ENCODE measurements around the gene GAST. TPM values are rescaled to one million over a fixed set of nuclear protein-coding genes. Genes with fewer than 3 reads are reported as not detected.

GAST gene
- total RNA-seq, 3 donors from 2014 or later = not detected

DNA sequence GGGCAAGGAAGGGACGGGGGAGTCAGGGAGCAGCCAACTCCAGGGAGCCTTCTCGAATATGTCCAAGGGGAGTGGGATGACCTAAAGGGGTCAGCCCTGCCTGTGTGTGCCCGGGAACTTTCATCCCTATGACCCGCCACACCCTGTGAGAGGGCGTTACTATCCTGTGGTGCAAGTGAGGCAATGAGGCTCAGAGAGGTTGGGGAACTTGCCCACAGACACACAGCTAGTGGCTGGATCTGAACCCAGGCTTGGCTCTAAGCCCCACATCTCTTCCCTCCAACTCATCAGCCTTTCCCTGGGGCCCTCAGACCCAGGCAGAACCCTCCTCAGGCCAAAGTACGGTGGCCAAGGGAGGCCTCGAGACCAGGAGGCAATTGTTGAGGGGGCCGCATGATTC lies 51.2 kb downstream of the GAST start:
- DNase-seq = no peak
- no peak for ATAC-seq
- H3K27me3 Mint-ChIP-seq (ENCODE audit: low read depth) = no peaks in the 10 kb centered on the region
- no peaks in the 10 kb centered on the region for H3K36me3 Mint-ChIP-seq (ENCODE audit: insufficient read depth)
- H3K4me1 Mint-ChIP-seq (ENCODE audit: low read depth) = no peaks in the 10 kb centered on the region
- H3K4me3 Mint-ChIP-seq = no peak overlapping the region
- H3K9me3 Mint-ChIP-seq = no peaks in the 10 kb centered on the region

Other genes with a start within 250 kb of the GAST start
- not detected for gene KRT32, start 244.9 kb upstream of the GAST start, total RNA-seq
- not detected for gene KRT35, start 231.2 kb upstream of the GAST start, total RNA-seq
- gene KRT36, start 222.4 kb upstream of the GAST start, total RNA-seq = not detected
- not detected for gene KRT13, start 206.7 kb upstream of the GAST start, total RNA-seq
- gene KRT15, start 193.4 kb upstream of the GAST start, total RNA-seq = not detected
- 1 to 10 TPM; 1.1 to 2.0 (median 1.8) TPM for gene KRT19, start 184.0 kb upstream of the GAST start, total RNA-seq
- not detected for gene KRT9, start 140.3 kb upstream of the GAST start, total RNA-seq
- not detected for gene KRT14, start 125.4 kb upstream of the GAST start, total RNA-seq
- gene KRT16, start 99.6 kb upstream of the GAST start, total RNA-seq = not detected
- not detected for gene KRT17, start 87.8 kb upstream of the GAST start, total RNA-seq
- gene EIF1, start 23.4 kb upstream of the GAST start, total RNA-seq = 1,000 to 10,000 TPM; 1,373 to 1,742 (median 1,506) TPM
- under 1 TPM in 1 of 3 donors, not detected in 2; 0.18 TPM for gene HAP1, start 22.3 kb downstream of the GAST start, total RNA-seq
- under 1 TPM; 0.86 to 0.98 (median 0.92) TPM for gene JUP, start 74.4 kb downstream of the GAST start, total RNA-seq
- 1 to 10 TPM; 2.0 to 3.6 (median 2.5) TPM for gene P3H4, start 99.6 kb downstream of the GAST start, total RNA-seq
- gene FKBP10, start 100.7 kb downstream of the GAST start, total RNA-seq = 1 to 10 TPM in 1 of 3 donors, under 1 TPM in 2; 0.68 to 1.2 (median 0.76) TPM
- gene NT5C3B, start 123.9 kb downstream of the GAST start, total RNA-seq = 10 to 100 TPM; 29.7 to 53.6 (median 41.9) TPM
- not detected for gene KLHL10, start 125.5 kb downstream of the GAST start, total RNA-seq
- 10 to 100 TPM; 27.7 to 31.2 (median 30.3) TPM for gene KLHL11, start 153.1 kb downstream of the GAST start, total RNA-seq
- gene ACLY, start 206.6 kb downstream of the GAST start, total RNA-seq = 100 to 1,000 TPM; 197 to 210 (median 198) TPM
- gene ODAD4, start 218.3 kb downstream of the GAST start, total RNA-seq = under 1 TPM; 0.26 to 0.91 (median 0.79) TPM